Measurements from ENCODE around the gene GPS2.
"Not testable (repeated sequence)": the region's sequence is repeated elsewhere in the genome, so short reads cannot be mapped to it uniquely, and the experiment has no call there.

Gene GPS2

DNA sequence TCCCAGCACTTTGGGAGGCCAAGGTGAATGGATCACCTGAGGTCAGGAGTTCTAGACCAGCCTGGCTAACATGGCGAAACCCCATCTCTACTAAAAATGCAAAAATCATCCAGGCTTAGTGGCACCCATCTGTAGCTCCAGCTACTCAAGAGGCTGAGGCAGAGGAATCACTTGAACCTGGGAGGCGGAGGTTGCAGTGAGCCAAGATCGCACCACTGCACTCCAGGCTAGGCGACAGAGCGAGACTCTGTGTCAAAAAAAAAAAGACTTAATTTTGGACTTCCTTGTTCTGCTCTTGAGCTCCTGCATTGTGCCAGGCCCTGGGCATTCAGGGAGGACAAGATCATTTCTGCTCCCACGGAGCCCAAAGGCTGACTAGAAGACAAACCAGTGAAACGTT, 22.4 kb upstream of the GPS2 start:
- in situ Hi-C loops (cut with MboI; ENCODE audit: low sequenced_read_pairs): not testable (repeated sequence)

DNA sequence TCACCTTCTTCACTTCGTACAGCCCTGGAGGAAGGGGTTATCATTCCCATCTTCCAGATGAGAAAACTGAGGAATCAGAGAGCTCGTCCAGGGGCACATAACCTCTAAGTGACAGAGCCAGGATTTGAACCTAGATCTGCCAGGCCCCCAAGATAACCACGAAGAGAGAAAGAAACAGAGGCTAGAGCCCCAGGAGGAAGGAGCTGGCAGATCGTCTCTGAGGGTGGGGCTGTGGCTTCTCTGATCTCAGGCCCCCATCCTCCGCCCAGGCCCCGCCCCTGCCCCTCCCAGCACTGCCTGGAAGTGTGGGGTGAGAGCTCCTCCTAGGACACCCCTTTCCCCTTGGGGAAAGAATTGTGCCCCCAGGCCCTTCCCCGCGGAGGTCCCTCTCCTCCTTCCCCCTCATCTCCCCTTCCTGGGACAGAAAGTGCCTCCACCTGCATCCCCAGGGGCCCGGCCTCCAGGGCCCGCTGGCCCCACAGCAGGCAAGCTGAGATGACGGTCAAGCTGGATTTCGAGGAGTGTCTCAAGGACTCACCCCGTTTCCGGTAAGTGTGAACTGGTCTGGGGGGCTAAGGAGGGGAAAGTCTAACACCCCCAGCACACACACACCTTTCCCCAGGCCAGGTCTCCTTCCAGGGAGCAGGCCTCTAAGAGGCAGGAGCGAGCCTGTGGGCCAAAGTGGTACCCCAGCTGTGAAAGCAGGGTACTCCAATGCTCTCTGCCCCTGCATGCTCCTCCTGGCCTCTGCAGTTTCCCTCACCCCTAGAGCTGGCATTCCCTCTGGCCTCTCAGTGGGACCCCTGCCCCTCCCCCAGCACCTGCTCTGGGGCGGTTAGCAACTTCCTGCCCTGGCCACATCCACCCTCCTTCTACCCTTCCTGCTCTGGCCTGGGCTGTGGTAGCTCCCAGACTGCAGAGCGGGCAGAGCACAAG, 21.3 kb upstream of the GPS2 start, which contains the start of gene ACAP1:
Gene ACAP1 (plus strand): TSS at position 290 of the 936 bp plus-strand sequence. CDS start 206 bp downstream, at position 496.
- in situ Hi-C loops (cut with MboI; ENCODE audit: low sequenced_read_pairs): no loop called here

DNA sequence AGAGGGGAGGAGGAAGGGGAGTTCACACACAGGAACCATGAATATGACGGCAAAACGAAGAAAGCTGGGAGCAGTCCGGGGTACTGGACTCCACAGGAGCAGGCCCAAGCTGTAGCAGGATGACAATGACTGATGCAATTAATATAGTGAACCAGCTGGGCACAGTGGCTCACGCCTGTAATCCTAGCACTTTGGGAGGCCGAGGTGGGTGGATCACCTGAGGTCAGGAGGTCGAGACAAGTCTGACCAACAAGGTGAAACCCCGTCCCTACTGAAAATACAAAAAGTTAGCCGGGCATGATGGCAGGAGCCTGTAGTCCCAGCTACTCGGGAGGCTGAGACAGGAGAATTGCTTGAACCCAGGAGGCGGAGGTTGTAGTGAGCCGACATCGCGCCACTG, 20.6 kb upstream of the GPS2 start:
- in situ Hi-C loops (cut with MboI; ENCODE audit: low sequenced_read_pairs): not testable (repeated sequence)

DNA sequence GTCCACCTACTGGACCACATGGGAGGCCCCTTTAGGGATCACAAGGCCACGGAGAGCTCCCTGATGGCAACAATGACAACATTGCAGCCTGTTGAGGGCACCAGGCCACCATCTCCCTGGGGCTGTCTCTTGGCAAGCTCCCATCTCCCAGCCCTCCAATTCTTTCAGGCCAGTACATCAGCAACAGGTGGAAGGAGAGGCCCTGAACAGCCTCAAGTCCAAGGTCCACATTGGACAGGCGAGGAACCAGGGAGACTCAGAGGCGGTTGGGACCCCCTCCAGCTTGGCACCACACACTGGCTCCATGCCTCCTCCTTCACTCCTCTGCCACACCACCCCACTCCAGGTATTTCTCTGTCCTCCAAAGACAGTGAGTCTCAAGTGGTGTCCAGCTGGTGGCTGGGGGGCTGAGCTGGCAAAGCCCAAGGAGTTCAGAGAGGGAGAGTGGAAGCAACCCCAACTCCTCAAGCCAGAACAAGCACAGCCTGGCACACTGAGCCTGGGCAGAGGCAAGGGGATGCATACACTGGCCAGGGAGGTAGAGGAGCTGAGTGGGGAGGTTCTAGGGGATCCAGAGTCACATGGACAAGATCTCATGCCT, 19.9 kb upstream of the GPS2 start:
- in situ Hi-C loops (cut with MboI; ENCODE audit: low sequenced_read_pairs): no loop called here

DNA sequence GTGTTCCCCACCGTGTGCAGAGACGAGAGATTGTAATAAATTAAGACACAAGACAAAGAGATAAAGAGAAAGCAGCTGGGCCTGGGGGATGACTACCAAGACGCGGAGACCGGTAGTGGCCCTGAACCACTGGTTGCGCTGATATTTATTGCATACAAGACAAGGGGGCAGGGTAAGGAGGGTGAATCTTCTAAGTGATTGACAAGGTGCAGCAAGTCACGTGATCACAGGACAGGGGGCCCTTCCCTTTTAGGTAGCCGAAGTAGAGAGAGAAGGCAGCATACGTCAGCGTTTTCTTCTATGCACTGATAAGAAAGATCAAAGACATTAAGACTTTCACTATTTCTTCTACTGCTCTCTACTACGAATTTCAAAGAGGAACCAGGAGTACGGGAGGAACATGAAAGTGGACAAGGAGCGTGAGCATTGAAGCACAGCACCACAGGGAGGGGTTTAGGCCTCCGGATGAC, 17.5 kb upstream of the GPS2 start:
- in situ Hi-C loops (cut with MboI; ENCODE audit: low sequenced_read_pairs): not testable (repeated sequence)

DNA sequence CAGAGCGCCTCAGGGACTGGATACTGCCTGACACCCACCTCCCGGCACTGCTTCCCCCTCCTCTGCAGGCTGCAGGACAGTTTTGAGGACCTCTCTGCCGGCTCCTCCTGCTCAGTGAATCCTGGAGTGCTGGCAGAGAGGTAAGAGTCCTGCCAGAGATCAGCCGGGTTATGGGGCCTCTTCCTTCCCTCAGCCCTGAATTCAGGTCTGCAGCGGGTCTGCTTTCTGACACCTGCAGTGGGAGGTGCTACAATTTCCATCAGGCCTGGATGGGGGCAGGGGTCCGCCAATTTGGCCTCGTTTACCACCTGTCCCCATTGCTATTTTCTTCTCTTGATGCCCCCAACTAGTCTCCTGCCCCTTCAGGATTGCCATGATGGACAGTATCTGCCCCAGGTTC, 17.0 kb upstream of the GPS2 start:
- in situ Hi-C loops (cut with MboI; ENCODE audit: low sequenced_read_pairs): no loop called here

DNA sequence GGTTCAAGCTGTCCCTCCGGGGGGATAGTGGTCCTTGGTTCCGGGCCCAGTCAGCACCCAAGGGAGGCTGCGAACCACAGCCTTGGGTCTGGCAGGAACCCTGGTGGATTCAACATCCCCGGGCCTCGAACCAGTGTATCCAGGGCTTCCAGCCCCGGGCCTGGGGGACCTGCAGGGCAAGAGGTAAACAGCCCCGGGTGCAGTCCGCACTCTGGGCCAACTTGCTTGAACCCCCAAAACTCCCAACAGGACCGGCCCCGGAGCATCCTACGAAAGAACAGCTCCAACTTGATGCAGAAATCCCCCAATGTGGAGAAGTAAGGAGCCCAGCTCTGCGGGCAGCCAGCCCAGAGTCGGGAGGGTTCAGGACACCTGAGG, 15.5 kb upstream of the GPS2 start:
- in situ Hi-C loops (cut with MboI; ENCODE audit: low sequenced_read_pairs): no loop called here

DNA sequence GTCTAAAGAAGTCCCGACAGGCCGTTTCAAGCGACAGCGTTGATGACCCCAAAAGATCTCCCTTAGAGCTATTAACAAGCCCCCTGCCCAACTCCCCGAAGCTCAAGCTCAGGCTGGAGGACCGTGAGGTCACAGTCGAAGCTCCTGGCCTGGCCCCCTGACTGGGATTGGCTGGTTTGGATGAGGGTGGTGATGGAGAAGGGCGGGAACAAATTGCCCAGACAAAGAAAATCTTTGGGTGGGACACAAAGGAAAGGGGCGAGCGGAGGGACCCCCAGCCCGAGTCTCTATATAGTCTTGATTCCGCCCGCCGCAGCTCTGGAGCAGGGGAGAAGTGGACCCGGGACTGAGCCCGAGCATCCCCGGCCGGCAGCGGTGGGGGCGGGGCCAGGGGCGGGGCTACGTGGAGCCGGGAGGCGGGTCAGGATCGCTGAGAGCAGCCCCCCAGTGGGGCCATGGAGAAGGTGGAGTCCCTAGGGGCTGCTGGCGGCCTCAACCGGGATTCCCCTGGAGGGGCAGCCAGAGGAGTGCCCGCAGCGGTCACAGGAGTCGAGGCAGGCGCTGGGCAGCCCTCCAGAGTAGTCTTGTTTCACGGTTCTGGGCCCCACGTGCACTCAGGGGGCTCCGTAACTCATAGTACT, 15.0 kb upstream of the GPS2 start:
- in situ Hi-C loops (cut with MboI; ENCODE audit: low sequenced_read_pairs): no loop called here

DNA sequence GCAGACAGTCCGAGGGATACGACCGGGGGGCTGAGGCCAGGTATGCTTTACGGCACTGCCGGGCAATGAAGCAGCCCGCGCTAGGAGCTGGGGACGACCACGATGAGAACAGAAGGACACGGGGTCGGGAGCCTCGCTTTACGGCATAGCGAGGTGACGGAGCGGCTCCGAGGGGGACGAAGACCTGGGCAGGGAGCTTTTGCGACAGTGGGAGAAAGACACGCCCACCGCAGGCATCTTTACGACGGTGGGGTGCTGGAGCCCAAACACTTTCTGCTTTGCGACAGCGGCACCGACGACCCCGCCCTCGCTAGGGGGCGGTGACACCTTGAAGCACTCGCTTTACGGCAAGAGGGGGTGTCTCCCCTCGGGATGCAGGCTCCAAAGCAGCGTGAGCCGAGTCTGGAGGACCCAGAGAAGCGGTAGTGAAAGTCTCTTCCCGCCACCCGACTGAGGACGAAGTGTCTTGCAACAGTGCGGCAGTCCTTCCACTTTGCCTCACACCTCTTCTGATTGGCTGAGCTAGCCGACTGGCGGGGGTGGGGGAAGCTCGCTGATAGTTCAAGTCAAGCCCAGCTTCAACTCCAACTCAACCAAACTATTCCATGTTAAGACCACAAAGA, 14.3 kb upstream of the GPS2 start:
- in situ Hi-C loops (cut with MboI; ENCODE audit: low sequenced_read_pairs): no loop called here

DNA sequence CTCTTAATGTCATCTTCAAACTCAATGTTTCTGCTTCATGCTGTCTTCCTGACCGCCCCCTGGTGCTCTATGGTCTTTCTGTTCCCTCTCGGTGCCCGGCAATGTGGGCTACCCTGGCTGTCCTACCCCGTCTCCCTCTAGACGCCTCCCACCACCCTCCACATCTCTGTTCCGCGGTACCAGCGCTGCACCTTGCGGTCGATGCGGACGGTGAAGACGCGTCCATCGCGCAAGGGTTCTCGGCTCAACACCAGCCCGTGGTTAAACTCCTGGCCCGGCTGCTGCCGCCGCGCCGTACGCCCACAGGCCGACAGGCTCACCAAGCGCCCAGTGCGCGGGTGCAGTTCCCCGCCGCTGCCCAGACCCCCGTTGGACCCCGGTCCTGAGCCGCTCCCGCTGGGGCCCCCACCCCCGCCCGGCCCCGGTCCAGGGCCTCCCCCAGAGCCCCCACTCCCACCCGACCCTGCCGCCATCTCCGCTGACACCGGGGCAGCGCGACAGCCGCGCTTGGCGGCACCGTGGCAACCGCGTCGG, 13.7 kb upstream of the GPS2 start, which contains the start of gene NEURL4:
Gene NEURL4 (minus strand): TSS at position 496 of the 534 bp plus-strand sequence. CDS start 23 bp downstream, at position 473.
- in situ Hi-C loops (cut with MboI; ENCODE audit: low sequenced_read_pairs): no loop called here

DNA sequence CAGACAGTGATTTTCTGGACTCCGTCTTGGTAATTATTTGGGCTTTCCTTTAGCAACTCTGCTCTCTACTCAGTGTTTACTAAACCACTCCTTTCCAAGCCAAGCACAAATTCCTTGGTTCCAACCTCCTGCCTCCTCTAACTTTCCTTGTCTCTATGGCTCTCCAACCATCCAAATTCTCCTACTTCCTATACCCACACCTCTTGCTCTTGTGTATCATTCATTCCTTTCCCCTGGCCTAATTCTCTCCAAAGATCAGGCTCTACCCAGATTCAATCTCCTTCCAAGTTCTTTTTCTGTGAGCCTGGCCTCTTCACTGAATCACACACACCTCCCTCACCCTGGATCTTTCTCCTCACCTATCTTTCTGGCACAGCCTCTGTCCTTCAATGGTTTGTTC, 12.8 kb upstream of the GPS2 start:
- in situ Hi-C loops (cut with MboI; ENCODE audit: low sequenced_read_pairs): no loop called here

DNA sequence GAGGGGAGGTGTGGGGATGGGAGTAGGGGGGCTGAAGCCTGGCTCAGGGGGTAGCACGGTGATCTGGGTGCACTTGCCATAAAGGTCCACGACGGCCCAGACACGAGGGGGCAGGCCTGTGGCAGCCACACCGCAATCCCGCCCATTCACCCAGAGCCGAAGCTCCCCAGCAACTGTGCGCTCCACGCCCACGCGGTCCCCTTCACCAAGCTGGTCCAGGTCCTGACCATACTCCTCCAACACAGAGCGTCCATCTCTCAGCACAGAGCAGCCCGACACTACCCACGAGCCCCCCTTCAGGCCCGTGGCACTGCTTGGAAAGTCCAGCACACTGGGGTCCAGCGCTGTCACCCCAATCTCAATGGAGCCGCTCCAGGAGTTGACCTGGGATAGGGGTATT, 12.3 kb upstream of the GPS2 start:
- in situ Hi-C loops (cut with MboI; ENCODE audit: low sequenced_read_pairs): no loop called here

DNA sequence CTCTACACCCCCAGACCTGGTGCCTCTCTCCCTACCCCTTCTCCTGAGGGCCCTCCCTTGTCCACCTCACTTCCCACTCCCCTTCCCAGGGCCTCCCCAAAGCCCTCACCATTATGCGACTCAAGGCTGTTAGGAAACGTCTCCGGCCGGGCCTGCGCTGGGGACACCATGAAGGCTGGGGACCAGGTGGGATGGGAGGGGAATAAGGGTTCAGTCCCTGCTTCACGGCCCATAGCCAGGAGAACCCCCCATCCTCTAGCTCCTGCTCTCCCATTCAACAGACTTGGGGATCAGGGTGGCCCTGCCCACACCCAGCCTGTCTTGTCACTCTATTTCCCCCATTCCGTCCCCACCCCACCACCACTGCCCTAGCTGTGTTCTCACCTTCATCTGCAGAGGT, 11.9 kb upstream of the GPS2 start:
- in situ Hi-C loops (cut with MboI; ENCODE audit: low sequenced_read_pairs): no loop called here

DNA sequence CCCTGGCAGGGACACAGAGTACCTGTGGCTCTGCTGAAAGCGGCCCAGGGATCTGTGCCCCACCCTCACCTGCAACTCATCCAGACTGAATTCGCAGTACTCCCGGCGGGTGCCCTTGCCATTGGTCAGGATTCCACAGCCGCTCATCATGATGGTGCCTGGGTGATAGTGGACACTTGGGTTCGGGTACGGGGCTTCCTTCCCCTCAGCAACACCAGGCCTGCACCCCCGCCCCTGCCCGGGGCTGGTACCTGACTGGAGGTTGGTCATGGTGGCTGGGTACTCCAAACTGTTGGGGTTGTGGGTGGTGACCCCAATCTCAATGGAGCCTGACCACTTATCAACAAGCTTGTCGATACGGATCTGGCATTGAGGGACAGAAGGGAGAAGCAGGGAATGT, 11.0 kb upstream of the GPS2 start:
- in situ Hi-C loops (cut with MboI; ENCODE audit: low sequenced_read_pairs): no loop called here

DNA sequence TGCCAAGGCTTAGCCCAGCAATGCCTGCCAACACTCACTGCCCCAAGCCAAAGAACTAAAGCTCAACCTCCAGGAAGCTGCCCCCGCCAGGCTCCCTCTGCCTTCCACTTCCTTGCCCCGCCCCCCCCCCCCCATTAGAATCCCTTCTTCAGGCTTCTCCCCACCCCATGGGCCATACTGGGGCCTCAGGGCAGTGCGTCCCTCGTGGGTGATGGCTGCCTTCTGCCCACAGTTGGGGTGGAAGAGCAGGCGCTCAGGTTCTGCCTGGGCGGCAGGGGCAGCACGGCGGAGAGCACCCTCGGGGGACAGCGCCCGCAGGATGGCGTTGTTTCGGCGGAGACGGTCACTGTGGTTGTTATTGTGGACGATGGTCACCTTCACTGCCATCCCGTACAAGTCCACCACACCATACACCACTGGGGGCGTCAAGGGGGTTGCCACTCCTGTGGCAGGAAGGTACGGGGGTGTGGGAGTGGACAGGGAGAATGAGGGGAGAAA, 9.9 kb upstream of the GPS2 start:
- in situ Hi-C loops (cut with MboI; ENCODE audit: low sequenced_read_pairs): no loop called here

DNA sequence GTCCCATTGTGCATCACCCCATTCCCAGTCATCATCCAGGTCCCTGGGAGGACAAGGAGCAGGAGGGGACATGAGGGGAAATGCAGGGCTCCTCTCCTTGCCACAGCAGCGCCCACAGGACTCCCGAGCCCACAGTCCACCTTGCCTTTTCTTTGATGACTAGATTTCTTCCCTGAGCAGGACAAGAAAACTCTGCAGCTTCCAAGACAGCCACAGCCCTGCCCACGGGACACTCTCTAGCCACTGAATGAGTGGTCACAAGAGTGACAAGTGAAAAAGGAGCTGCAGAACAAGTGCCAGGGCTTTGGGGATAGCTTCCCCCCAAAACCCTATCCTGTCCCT, 9.2 kb upstream of the GPS2 start:
- in situ Hi-C loops (cut with MboI; ENCODE audit: low sequenced_read_pairs): no loop called here

DNA sequence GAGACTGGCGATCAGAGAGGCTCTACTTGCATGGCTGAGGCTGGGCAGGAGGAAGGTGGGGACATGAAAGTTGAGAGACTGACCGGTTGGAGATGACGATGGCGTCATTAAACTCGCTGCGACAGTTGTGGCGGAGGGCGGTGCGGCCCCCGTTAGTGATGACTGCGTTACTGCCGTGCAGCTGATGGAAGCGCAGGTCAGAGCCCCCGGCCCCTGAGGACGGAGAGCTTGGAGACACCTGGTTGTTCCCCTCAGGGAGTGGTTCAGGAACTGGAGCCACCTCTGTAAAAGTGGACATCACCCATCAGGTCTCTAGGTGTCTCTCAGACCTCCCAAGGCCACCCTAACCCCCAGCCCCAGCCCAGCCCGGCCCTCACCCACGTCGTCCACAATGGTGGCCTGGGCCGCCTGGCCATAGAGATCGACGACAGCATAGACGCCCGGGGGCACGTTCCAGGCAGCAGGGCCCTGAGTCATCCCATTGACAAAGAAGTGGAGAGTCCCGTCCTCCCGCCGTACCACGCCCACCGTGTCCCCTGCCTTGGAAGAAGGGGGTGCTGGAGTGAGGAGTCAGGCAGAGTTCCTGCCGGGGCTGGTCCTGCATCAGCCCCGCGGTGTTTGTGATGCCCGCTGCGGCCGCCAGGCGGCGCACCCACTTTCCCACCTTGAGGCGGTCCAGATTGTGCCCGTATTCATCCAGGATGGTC, 8.7 kb upstream of the GPS2 start:
- in situ Hi-C loops (cut with MboI; ENCODE audit: low sequenced_read_pairs): no loop called here

DNA sequence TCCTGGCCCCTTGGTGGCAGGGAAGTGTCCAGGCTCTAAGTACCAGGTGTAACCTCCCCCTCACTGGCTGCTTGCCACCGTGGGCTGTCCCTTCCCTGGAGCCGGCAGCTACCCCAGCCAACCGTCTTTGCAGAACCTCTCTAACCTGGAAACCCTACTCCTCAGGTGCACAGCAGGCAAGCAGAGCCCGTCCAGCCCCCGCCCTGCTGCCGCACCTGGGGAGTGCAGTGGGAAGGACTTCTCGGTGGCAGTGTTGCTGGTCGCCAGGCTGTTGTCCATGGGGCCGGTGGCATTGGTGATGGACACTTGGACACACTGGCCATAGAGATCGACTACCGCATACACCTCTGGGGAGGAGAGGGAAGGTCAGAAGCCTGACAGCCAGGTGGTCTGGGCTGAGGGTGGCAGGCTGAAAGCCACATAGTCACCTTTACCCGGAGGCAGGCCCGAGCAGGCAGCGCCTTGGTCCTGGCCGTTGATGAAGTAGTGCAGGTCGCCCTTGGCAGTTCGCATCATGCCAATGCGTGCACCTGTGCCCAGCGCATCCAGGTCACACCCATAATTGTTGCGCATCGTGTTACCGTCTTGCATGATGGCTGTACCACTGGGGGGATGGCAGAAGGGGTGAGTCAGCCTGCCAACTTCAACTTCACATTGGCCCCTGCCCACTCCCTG, 7.5 kb upstream of the GPS2 start:
- in situ Hi-C loops (cut with MboI; ENCODE audit: low sequenced_read_pairs): no loop called here

DNA sequence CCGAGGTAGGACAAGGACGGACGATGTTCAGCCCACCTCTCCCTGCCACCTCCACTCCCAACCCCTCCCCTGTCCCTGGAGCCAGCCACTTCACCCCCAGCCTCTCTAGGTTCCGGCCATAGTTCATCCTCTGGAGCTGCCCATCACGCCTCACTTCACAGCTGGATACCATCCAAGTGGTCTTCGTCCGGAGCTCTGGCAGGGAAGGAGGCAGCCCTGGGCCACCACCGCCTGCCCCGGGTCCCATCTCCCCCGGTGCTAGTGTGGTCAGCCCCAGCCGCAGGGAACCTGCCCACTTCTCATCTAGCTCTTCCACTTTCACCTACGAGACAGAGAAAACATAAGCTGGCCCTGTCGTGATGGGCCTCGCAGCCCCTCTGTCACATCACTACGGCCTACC, 6.3 kb upstream of the GPS2 start:
- in situ Hi-C loops (cut with MboI; ENCODE audit: low sequenced_read_pairs): no loop called here

Measured in HL-60/S4 (cell line).